DND-41 (cell line): Measurements from ENCODE around the gene PCDHGB6.

ENCODE experiments used
- EZH2 ChIP-seq: IDR thresholded peaks from 3 replicates; pipeline ENCODE4 v1.6.1; 2012; ENCODE audit warnings: borderline replicate concordance, low read depth, mild to moderate bottlenecking, moderate library complexity, low read length, inconsistent platforms; ENCODE audit not compliant: severe bottlenecking
- TF ChIP-seq, protein P1 (sequence below): IDR thresholded peaks from 2 replicates; pipeline ENCODE4 v1.5.1; 2012; ENCODE audit warnings: borderline replicate concordance, low read length, moderate library complexity, mild to moderate bottlenecking; ENCODE audit not compliant: poor library complexity, severe bottlenecking; ENCODE audit errors: extremely low read depth

DNA sequence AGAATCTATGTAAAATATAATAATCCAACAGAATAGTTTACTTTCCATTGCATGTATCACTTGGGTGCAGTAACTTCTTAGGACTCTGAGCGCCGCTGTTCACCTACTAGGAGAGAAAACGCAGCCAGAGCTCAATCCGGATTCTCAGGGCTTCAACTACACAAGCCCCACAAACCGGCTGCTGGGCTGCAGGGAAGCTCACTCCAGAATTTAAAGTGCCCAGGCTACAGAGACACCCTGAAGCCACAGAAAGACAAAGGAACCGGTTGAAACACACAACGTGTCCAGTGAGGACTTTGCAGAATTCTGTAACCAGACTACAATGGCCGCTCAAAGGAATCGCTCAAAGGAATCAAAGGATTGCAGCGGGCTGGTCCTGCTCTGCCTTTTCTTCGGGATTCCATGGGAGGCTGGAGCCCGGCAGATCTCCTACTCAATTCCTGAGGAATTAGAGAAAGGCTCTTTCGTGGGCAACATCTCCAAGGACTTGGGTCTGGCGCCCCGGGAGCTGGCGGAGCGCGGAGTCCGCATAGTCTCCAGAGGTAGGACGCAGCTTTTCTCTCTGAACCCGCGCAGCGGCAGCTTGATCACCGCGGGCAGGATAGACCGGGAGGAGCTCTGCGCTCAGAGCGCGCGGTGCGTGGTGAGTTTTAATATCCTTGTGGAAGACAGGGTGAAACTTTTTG is 5.2 kb downstream of the PCDHGB6 start, which contains the start of gene PCDHGA10:
- TF ChIP-seq EZH2: no peak
- TF ChIP-seq, protein P1, sequence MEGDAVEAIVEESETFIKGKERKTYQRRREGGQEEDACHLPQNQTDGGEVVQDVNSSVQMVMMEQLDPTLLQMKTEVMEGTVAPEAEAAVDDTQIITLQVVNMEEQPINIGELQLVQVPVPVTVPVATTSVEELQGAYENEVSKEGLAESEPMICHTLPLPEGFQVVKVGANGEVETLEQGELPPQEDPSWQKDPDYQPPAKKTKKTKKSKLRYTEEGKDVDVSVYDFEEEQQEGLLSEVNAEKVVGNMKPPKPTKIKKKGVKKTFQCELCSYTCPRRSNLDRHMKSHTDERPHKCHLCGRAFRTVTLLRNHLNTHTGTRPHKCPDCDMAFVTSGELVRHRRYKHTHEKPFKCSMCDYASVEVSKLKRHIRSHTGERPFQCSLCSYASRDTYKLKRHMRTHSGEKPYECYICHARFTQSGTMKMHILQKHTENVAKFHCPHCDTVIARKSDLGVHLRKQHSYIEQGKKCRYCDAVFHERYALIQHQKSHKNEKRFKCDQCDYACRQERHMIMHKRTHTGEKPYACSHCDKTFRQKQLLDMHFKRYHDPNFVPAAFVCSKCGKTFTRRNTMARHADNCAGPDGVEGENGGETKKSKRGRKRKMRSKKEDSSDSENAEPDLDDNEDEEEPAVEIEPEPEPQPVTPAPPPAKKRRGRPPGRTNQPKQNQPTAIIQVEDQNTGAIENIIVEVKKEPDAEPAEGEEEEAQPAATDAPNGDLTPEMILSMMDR: peak; percentile 65
